Measurements from ENCODE around the gene RALB. TPM values are rescaled to one million over a fixed set of nuclear protein-coding genes. Genes with fewer than 3 reads are reported as not detected.

The RALB gene
- total and polyA plus RNA-seq, 2 of the 8 experiments (the other 6 are each of a cell fraction or from before 2014, with no cell fraction given): 12.0 to 16.6 TPM

DNA sequence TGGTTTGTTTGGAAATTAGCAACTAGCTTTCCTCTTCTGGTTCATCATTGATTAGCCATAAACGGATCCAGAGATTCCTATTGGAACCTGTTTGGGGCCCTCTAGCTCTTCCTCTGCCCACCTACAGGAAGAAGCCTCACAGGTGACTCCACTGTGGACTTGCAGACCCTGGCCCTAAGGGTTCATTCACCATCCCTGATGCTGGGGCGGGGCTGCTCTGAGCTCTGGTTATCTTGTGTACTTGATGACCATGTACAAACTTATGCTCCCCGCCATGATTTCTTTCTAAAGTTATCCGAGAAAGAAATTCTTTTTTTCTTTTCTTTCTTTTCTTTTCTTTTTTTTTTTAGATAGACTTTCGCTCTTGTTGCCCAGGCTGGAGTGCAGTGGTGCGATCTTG lies 59.4 kb downstream of the RALB start:
- H3K23ac ChIP-seq (ENCODE audit: insufficient read length): no peak overlapping the region
- no peak overlapping the region for H2AK5ac ChIP-seq (ENCODE audit: low read depth, low read length)
- no peaks in the 10 kb centered on the region for H3K23me2 ChIP-seq (ENCODE audit: low read depth, low read length)
- H3K4me3 ChIP-seq (ENCODE audit: extremely low read depth in 1 of 4, insufficient read depth in 2 of 4, low read depth in 3 of 4, low read length in 4 of 4): no peak overlapping the region
- no peaks in the 10 kb centered on the region for H3K36me3 ChIP-seq (ENCODE audit: control insufficient read depth in 2 of 4, insufficient read depth in 4 of 4, low read length in 3 of 4)
- peaks cover 1 to 3% (median 2%) of the 10 kb centered on the region in 4 experiments; a peak in 5 of 7 replicates for H3K4me1 ChIP-seq (replicated peaks in 1 of 4; ENCODE audit: control insufficient read depth in 3 of 4, insufficient read depth in 4 of 4, low read length in 3 of 4)
- no peak overlapping the region for H3K27ac ChIP-seq (ENCODE audit: low read depth, low read length)
- DNase-seq (ENCODE audit: low read depth in 1 of 2, low spot score in 2 of 2) (no peak), FAIRE-seq (no peak)
- POLR2A ChIA-PET (ENCODE audit: partially characterized antibody): interaction anchor here (1.1 to 1.7 kb wide), 2 partner anchors 60 to 179 kb away, joined by 4 read pairs; partner anchors contain the start of gene RALB
- peaks cover 4 to 55% (median 40%) of the 10 kb centered on the region in 4 experiments for H3K27me3 ChIP-seq (replicated peaks in 1 of 4; ENCODE audit: control insufficient read depth in 3 of 4, extremely low read depth in 1 of 4, insufficient read depth in 3 of 4, low read length in 3 of 4)
- H3K4ac ChIP-seq (replicated peaks; ENCODE audit: insufficient read length, low read depth, low read length): no peak overlapping the region
- no peak overlapping the region for H2BK20ac ChIP-seq (ENCODE audit: low read length)
- WGBS, 2 experiments (ENCODE audit: extremely low coverage in 1 of 2, insufficient coverage in 1 of 2, insufficient read length in 1 of 2, insufficient replicate concordance in 2 of 2, low coverage in 1 of 2, low lambda C conversion rate in 2 of 2, missing lambda C conversion rate in 1 of 2): 64% methylated on average over 4 of the region's 6 CpGs; no CpG with 5 or more reads in 1 of the 2 experiments
- no peaks in the 10 kb centered on the region for H3K79me2 ChIP-seq (ENCODE audit: control insufficient read depth in 1 of 2, insufficient read depth in 2 of 2, low read length in 2 of 2)
- H4K20me1 ChIP-seq (replicated peaks in 1 of 2; ENCODE audit: control insufficient read depth in 1 of 2, insufficient read depth in 2 of 2, low read length in 2 of 2): peaks cover 0 to 4% of the 10 kb centered on the region in 2 experiments
- CTCF ChIA-PET (ENCODE audit: partially characterized antibody): interaction anchor here (0.6 to 4.7 kb wide), 37 partner anchors 9 to 1293 kb away, joined by 3 to 48 read pairs (median 4); partner anchors contain the start of gene RALB
- H2BK120ac ChIP-seq (replicated peaks; ENCODE audit: low read depth, low read length): no peak overlapping the region
- H2AFZ ChIP-seq (ENCODE audit: low read length): no peak overlapping the region
- H3K56ac ChIP-seq (replicated peaks; ENCODE audit: insufficient read length, low read depth, low read length): no peak overlapping the region
- H3K18ac ChIP-seq (ENCODE audit: extremely low read depth, low read length): no peak overlapping the region
- no peak overlapping the region for H3K9ac ChIP-seq (replicated peaks in 1 of 4; ENCODE audit: extremely low read depth in 1 of 4, low read depth in 3 of 4, low read length in 3 of 4)
- no peaks in the 10 kb centered on the region for H3K79me1 ChIP-seq (ENCODE audit: low read depth, low read length)
- no peak overlapping the region for H4K8ac ChIP-seq (ENCODE audit: extremely low read depth, insufficient read depth, low read length)
- no peak overlapping the region for H2BK15ac ChIP-seq (ENCODE audit: low read length)
- no peaks in the 10 kb centered on the region for H3K9me3 ChIP-seq (ENCODE audit: insufficient read depth in 2 of 2, low read depth in 1 of 2, low read length in 1 of 2)
- no peak overlapping the region for H3K14ac ChIP-seq (ENCODE audit: insufficient read length)
- no peak overlapping the region for H4K91ac ChIP-seq (replicated peaks; ENCODE audit: insufficient read length, low read length)
- H3K4me2 ChIP-seq (ENCODE audit: insufficient read depth in 1 of 2, low read depth in 2 of 2, low read length in 2 of 2): no peak overlapping the region; a peak in 1 of 4 replicates
- H2BK12ac ChIP-seq (ENCODE audit: low read depth, low read length): no peak overlapping the region
- no peak overlapping the region for H2BK5ac ChIP-seq (ENCODE audit: low read depth, low read length)
- H4K5ac ChIP-seq (ENCODE audit: insufficient read length, low read depth, low read length): no peak overlapping the region
- TF ChIP-seq RAD21 (IDR thresholded peaks at IDR 0.05 in 1 of 2, conservative IDR thresholded peaks at IDR 0.05 in 1 of 2; ENCODE audit: low read depth in 2 of 2, low read length in 2 of 2): no peak
- no peak for TF ChIP-seq KDM4A (IDR thresholded peaks at IDR 0.05; ENCODE audit: low read depth, low read length, severe bottlenecking)
- TF ChIP-seq TEAD4 (IDR thresholded peaks at IDR 0.05; ENCODE audit: low read depth, low read length): no peak
- no peak for TF ChIP-seq EZH2 (IDR thresholded peaks at IDR 0.05; ENCODE audit: low read depth, low read length, severe bottlenecking)
- no peak for TF ChIP-seq EP300 (IDR thresholded peaks at IDR 0.05; ENCODE audit: borderline replicate concordance in 1 of 2, low read depth in 2 of 2, low read length in 2 of 2)
- TF ChIP-seq, protein P1, sequence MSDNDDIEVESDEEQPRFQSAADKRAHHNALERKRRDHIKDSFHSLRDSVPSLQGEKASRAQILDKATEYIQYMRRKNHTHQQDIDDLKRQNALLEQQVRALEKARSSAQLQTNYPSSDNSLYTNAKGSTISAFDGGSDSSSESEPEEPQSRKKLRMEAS (IDR thresholded peaks at IDR 0.05): no peak
- no peak for TF ChIP-seq SP4 (IDR thresholded peaks at IDR 0.05; ENCODE audit: low read length)
- no peak for TF ChIP-seq HDAC6 (IDR thresholded peaks at IDR 0.05; ENCODE audit: low read depth, low read length)
- TF ChIP-seq GABPA (IDR thresholded peaks at IDR 0.05; ENCODE audit: borderline replicate concordance, insufficient read depth, low read length): no peak
- no peak for TF ChIP-seq POLR2AphosphoS5 (IDR thresholded peaks at IDR 0.05; ENCODE audit: low read depth, low read length)
- no peak for TF ChIP-seq KDM5A (IDR thresholded peaks at IDR 0.05; ENCODE audit: low read length)
- TF ChIP-seq, protein P2, sequence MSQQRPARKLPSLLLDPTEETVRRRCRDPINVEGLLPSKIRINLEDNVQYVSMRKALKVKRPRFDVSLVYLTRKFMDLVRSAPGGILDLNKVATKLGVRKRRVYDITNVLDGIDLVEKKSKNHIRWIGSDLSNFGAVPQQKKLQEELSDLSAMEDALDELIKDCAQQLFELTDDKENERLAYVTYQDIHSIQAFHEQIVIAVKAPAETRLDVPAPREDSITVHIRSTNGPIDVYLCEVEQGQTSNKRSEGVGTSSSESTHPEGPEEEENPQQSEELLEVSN (IDR thresholded peaks at IDR 0.05): no peak
- no peak for TF ChIP-seq POLR2A (IDR thresholded peaks at IDR 0.05; ENCODE audit: control extremely low read depth in 1 of 2, low read depth in 2 of 2, low read length in 2 of 2)
